Measurements from ENCODE around the gene APOBEC3G.
A peak's percentile ranks its signal among the peaks of the same experiment; 100 is the strongest.
"Not testable (repeated sequence)": the region's sequence is repeated elsewhere in the genome, so short reads cannot be mapped to it uniquely, and the experiment has no call there.

APOBEC3G gene

DNA sequence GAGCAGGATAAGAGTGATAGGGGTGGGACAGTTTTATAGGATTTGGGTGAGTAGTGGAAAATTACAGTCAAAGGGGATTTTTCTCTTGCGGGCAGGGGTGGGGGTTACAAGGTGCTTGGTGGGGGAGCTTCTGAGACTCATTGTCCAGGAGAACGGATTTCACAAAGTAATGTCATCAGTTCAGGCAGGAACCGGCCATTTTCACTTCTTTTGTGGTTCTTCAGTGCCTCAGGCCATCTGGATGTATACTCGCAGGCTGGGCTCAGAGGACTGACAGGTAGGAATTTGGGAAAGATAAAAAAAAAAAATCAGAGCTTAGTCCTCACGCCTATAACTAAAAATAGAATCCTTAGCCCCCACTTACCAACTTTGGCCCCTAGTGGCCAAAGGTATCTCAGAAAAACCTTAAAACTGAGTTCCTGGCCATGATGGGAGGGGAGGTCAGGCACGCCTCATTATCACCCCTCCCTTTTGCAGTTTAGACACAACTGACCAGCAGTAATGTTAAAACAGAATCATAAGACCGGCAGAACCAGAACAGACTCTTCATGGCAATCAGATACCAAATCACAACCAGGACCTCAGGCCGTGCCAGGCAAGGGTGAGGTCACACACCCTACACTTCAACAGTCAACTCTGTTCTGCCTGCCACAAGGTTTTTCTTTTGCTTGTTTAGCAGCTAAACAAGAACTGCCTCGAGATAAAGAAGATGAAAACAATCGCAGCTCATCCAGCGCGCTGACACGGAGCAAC is 8.9 kb upstream of the APOBEC3G start:
- DNase-seq (ENCODE audit: low spot score): no peak

DNA sequence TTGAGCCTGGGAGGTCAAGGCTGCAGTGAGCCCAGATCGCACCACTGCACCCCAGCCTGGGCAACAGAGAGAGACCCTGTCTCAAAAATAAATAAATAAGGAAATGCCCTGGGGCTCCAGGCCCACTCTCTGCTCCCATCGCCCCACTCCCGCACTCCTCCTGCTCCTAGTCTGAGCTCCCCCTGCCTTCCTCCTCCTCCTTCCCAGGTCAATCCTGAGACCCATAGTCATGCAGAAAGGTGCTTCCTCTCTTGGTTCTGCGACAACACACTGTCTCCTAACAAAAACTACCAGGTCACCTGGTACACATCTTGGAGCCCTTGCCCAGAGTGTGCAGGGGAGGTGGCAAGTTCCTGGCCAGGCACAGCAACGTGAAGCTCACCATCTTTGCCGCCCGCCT is 6.9 kb upstream of the APOBEC3G start:
- DNase-seq (ENCODE audit: low spot score): no peak

DNA sequence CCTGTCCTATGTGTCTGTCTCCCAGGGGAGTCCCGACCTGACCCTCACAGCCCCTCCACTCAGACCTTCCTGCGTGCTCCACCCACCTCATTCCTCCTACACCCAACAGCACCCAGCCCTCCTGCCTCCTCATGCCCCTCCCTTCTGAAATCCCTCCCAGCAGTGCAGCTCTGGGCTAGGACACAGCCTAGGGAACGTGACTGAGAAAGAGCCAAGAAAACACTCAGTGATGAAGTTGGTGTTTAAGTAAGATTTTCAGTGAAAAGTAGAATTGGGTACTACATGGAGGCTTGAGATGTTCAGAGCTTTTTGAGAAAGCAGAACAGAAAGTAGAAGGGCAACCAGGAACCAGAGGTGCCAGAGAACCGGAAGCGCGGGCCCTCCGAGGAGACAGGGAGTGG is 4.5 kb upstream of the APOBEC3G start:
- DNase-seq (ENCODE audit: low spot score): not testable (repeated sequence)

DNA sequence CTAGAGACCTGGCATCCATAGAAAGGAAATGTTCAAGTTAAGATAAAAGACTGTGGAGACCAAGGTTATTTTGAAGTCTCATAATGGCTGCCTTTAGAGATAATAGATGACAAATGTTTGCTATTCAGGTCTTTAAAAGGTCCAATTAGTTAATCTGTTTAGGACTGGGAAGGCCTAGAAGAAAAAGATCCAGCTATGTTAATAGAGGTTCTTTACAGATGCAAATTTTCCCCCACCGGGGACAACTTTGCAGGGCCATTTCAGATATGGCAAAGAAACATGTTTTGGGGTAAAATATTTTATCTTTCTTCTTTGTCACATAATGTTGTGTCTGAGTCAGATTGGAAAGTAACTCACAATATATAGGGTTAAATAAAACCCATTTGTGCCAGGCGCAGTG is 3.1 kb upstream of the APOBEC3G start:
- DNase-seq (ENCODE audit: low spot score): no peak

DNA sequence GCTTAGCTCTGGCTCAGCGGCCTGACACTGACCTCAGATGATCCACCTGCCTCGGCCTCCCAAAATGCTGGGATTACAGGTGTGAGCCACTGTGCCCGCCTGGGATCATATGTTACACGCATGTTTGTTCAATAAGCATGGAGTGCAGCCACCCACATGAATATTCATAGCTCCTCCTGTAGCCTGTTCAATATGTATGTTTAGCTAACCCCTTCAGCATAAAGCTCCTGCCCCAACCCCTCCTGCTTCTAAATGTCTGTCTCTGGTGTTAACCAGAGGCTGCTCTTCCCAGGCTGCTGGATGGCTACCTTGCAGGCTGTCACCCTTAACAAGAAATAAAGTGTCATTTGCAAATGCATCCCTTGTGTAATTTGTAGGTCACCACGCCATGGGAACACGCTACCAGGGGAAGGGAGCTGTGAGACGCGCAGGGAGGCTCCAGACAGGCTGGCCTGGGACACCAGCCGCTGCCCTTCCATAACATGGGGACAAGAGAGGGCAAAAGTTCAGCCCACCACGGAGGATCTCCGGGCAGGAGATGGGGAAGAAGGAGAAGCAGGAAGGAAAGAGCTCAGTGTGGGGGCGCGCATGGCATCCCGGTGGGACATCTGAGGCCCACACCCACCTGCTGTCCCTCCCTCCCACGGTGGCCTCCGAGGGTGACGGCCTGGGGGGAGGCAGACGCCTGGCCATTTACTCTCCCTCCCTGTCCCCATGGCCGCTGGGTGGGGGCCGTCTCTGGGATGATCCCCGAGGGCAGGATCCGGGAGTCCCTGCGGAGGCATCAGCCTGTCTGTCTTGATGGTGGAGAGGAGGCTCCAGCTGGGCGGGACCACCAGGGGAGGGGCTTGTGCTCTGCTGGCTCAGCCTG is 685 bp upstream of the APOBEC3G start:
- DNase-seq (ENCODE audit: low spot score): not testable (repeated sequence)

DNA sequence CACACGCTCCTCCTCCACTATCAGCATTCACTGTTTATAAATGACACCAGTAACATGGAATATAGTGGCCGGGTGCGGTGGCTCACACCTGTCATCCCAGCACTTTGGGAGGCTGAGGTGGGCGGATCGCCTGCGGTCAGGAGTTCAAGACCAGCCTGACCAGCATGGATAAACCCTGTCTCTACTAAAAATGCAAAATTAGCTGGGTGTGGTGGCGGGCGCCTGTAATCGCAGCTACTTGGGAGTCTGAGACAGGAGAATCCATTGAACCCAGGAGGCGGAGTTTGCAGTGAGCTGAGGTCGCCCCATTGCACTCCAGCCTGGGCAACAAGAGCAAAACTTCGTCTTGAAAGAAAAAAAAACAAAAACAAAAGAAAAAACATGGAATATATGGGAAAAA is 837 bp downstream of the APOBEC3G start:
- peak; percentile 26 for DNase-seq (ENCODE audit: low spot score)

DNA sequence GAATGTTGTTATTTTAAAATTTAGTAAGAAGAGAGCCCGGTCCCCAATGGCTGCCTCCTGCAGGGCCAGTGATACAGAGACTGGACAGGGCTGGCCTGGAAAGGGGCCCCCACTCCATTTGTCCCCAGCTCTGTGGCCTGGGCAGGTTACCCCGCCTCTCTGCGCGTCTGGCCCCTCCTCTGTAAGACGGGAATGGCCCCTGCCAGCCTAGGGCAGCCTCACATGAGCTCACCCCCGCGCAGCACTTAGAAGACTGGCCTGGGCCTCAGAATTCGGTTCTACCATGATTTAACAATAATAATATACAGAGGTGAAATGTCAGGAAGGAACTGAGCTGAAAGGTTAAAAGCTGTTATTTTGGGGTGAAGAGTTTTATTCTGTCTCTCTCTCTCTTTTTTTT is 1.3 kb downstream of the APOBEC3G start:
- DNase-seq (ENCODE audit: low spot score): peak; percentile 60

DNA sequence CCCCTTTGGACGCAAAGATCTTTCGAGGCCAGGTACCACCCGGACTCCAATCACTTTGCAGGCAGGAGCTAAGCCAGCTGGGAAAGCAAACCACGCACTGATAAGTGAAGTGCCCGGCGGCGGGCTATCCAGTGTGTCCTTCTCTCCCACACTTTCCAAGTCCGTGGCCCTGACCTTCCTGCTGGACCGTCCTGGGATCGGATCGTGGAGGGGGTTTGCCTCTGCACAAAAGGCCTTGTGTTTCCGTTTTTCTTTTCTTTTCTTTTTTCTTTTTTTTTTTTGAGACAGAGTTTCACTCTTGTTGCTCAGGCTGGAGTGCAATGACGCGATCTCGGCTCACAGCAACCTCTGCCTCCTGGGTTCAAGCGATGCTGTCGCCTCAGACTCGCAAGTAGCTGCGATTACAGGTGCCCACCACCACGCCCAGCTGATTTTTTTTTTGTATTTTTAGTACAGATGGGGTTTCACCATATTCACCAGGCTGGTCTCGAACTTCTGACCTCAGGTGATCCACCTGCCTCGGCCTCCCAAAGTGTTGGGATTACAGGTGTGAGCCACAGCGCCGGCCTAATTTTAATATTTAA is 2.1 kb downstream of the APOBEC3G start:
- DNase-seq (ENCODE audit: low spot score): not testable (repeated sequence)

DNA sequence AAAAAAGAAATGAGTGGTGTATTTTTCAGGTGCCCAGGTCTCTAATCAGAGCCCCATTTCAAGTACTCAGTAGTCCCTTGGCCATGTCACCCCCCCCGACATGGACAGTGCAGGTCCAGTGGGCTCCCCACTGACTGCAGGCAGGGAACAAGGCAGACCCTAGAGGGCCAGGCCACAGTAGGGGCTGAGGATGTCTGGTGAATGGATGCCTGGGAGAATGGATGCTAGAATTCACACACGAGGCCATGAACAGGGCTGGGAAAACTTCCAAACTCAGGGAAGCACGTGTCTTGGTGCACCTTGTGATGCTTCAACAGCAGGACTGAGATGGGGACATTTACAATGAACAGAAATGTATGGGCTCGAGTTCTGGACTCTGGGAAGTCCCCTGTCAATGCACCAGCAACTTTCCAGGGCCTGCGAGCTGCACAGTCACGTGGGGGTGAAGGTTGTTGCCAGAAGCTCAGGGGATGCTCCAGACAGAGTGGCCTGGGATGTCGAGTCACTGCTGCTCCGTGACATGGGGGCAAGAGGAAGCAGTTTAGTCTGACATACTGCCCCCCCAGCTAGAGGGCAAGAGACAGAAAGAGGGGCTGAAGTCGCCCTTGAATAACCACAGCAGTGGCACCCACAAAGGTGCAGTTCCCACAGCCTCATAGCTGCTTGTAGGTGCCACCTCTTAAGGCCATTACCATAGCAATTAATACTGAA is 3.1 kb downstream of the APOBEC3G start:
- DNase-seq (ENCODE audit: low spot score): peak; percentile 64

DNA sequence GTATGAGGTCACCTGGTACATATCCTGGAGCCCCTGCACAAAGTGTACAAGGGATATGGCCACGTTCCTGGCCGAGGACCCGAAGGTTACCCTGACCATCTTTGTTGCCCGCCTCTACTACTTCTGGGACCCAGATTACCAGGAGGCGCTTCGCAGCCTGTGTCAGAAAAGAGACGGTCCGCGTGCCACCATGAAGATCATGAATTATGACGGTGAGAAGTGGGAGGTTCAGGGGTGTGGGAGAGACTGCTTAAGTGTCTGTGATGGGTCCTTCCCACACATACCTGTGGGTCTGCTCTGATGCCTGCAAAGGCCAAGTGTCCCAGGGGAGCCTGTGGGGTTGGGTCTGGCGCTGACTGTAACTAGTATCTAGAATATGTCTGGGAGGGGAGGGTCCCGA is 3.9 kb downstream of the APOBEC3G start:
- DNase-seq (ENCODE audit: low spot score): no peak

DNA sequence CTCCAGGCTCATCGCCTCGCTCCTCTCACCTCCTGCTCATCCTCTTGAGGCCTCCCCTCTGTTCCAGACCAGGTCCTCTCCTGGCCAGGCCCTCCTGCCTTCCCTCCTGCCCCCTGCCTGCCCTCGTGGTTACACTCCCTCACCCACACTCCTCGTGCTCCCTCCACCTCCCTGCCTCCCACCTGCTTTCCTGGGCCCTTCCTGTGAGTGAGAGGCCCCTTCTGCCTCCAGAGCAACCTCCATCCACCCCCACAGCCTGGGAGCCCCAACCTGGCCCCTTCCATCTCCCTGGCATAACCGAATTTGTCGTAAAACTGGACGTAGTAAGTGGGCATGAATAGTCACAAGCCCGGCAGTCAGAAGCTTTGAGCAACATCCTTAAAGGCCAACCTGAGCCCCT is 4.5 kb downstream of the APOBEC3G start:
- DNase-seq (ENCODE audit: low spot score): no peak

DNA sequence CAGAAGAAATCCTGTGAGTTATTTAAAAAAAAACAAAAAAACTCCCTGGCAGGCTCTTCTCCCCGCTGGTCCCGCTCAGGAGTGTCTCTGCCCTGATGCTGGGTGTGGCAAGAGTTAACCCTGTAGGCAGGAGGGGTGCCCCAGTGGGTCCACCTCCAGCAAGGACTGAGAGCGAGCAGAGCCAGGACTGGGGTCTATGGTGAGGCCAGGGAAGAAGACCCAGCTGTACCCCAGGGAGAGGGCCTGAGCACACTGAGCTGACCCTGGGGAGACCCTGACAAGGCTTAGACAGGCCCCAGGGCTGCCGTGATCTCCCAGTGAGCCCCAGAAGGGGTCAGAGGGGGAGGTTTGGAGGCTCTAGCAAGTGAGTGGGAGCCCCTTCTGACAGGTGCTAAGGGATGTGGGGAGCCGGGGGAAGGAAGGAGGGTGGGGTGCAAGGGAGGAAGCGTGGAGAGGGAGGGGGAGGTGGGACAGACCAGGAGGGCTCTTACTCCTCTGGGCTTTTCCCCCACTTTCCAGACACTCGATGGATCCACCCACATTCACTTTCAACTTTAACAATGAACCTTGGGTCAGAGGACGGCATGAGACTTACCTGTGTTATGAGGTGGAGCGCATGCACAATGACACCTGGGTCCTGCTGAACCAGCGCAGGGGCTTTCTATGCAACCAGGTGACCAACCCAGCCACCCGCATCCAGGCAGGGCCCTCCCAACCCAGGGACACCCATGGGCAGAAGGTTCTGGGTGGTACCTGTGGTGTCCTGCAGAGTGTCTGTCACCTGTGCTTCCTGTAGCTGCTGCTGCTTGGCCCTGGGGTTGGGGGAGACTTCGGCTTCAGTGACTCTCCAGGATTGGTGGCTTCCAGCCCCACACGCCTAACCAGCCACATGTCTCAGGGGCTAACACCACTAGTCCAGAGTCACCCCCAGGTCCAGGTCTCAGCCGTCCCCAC is 6.4 kb downstream of the APOBEC3G start:
- DNase-seq (ENCODE audit: low spot score): no peak

DNA sequence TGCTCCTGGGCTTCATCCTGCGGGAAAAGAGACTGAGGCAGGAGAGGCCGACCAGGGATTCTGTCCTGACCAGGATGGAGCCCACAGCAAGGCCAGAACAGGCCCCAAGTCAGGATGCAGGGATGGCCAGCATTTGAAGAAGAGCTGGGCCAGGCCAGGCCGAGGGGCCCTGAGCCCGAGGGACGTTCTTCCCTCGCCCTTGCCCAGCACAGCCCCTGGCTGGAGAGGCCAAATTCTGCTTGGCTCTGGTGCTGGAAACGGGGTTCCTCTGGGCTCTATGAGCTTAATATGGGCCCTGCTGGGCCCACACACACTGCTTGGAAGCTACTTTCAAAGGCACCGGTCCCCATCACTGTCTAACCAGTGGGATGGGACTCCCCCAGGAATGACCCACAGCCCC is 7.6 kb downstream of the APOBEC3G start:
- no peak for DNase-seq (ENCODE audit: low spot score)

DNA sequence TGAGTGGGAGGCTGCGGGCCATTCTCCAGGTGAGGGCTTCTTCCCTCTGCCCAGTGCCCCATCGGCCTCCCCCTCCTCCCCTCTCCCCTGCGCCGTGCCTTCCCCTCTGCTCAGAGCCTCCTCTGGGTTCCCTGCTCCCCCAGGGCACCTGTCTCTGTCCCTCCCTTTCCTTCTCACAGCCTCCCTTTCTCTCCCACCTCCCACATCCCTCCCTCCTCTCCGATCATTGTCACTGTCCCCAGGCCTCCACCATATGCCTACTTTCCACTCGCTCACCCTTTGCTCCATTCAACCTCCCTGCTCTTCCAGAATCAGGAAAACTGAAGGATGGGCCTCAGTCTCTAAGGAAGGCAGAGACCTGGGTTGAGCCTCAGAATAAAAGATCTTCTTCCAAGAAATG is 10.0 kb downstream of the APOBEC3G start:
- DNase-seq (ENCODE audit: low spot score): no peak

DNA sequence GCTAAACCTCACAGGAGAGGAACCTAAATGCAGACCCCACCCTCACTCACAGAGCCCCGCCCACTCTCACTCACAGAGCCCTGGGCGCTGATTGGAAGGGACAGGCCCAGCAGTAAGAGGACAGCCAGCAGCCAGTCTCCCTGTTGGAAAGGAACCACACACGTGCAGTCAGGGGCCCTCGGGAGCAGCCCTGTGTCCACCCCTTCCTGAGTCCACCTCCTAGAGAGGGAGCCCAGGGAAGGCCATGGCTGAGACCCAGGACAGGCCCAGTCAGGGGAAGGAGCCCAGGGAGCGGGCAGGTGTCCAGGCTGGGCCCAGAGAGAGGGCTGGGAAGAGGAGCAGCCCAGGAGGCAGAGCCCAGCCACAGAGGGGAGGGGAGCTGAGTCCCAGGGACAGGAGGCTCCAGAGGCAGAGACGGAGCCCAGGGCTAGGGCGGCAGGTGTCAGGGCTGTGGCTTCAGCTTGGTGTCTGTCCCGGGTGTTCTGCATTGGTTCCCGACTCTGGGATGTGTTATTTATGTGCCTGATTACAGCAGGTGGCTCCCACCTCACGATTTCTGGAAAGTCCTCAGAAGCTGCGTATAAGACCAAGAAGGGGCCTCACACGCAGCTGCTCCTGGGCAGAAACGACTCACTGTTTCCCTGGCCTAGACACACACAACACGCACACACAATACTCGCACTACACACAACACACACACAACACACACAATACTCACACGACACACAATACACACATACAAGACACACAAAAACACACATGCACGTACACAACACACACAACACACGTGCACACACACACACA is 11.0 kb downstream of the APOBEC3G start:
- DNase-seq (ENCODE audit: low spot score): peak; percentile 30

DNA sequence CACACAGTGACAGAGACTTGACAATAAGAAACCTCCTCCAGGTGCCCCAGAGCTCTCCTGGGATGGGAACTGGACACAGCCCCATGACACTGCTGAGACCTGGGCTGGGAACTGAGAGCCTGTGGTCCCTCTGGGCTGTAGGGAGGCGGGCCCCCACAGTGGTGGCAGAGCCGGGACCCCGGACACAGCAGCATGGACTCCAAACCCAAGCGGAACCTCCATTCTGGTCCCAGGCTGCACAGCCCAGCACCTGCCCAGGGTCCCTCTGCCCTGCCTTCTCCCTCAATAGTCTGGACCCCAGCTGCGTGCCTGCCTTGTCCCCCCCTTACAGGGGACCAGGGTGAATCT is 11.6 kb downstream of the APOBEC3G start:
- no peak for DNase-seq (ENCODE audit: low spot score)

DNA sequence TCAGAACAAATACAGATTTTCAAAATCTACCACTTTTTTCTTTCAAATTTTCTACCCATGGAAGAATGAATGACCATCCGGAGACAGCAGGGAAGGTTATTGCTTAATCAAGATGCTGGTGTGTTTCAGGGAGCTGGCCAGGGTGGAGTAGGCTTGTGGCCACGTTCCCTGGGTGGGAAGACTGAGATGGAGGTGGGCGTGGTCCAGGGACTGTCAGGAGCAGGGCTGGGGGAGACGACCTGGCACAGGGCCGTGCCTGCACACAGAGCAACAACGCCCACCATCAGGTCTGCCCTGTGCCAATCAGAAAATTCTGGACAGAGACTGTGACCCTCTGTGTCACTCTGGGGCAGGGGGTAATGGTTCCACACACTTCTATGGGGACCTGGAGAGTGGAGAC is 12.9 kb downstream of the APOBEC3G start:
- DNase-seq (ENCODE audit: low spot score): no peak

DNA sequence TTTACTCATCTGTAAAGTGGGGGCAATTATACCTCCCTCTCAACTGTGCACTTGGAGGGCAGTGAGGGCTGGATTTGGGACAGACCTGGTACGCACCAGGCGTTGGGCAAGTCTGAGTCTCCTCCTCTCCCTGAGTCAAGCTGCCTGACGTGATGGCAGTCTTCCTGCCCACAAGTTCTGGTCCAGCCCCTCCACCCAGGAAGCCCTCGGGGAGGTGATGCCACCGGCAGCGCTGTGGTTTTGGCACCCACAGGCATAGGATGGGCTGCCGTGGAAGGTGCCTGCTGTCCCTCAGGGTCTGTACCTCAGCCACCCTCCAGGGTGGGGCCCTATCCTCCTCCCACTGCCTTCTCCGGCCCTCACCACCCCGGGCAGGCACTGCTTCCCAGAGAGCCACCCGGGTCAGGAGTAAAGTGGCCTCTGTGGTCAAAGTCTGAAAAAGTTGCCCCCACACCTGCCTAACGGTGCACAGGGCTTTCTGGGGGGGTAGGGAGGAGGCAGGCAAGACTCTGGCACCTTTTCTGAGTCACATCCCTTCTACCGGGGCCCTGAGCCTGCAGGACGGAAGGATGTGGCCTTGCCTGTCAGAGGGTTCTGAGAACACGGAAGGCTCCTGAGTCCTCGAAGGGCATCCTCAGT is 13.5 kb downstream of the APOBEC3G start:
- DNase-seq (ENCODE audit: low spot score): peak; percentile 94

DNA sequence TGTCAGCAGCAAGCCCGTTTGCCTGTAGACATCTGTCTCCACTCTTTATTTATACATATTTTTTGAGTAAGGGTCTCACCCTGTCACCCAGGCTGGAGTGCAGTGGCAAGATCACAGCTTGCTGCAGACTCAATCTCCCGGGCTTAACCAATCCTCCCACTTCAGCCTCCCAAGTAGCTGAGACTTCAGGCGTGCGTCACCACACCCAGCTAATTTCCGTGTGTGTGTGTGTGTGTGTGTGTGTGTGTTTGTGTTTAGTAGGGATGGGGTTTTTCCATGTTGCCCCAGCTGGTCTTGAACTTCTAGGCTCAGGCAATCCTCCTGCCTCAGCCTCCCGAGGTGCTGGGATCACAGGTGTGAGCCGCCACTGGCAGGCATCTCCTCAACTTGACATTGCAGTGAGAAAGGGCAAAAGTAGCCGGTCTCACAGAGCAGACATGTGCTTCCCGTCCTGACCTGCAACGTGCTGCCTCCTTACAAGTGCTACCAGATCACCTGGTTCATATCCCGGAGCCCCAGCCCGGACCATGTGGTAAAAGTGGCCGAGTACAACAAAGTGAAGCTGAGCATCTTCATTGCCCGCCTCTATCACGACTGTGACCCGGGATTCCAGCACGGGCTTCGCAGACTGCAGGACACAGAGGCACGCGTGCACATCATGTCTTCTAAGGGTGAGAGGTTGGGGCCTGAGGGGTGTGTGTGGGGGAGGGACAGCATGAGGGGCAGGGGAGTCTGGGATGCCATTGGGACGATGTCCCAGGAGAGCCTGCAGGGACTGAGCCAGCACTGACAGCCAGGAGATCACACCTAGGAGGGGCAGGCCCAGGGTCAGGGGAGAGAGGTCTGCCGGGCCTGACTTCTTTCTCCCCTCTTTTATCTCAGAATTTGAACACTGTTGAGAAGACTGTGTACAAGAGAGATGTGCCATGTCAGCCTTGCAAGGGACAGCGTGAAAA is 14.3 kb downstream of the APOBEC3G start:
- no peak for DNase-seq (ENCODE audit: low spot score)

Measured in CD4-positive, alpha-beta T cell treated with Interleukin-2 at 100 ng/mL for 4 hours (primary cell).